ENCODE results near the gene SLCO3A1. TPM values are rescaled to one million over a fixed set of nuclear protein-coding genes. Genes with fewer than 3 reads are reported as not detected.

The SLCO3A1 gene
- total RNA-seq, 1 donor, result 5.4 TPM

GRCh38 chr15:92005154-92005553, 151.6 kb downstream of the SLCO3A1 start:
- H3K27ac ChIP-seq (ENCODE audit: low read depth, low read length), result no peak overlapping the region
- no peaks in the 10 kb centered on the region for H3K27me3 ChIP-seq (ENCODE audit: insufficient read depth, low read length)
- H3K79me2 ChIP-seq (ENCODE audit: insufficient read depth, low read length), result no peaks in the 10 kb centered on the region
- no peaks in the 10 kb centered on the region for H4K20me1 ChIP-seq (ENCODE audit: insufficient read depth, low read length)
- H2AFZ ChIP-seq (ENCODE audit: low read length), result no peak overlapping the region
- no peak for DNase-seq (ENCODE audit: insufficient read length, low spot score, missing footprints)
- no peak overlapping the region for H3K4me3 ChIP-seq (ENCODE audit: insufficient read depth, low read length)
- no peak for TF ChIP-seq CTCF (IDR thresholded peaks at IDR 0.05; ENCODE audit: extremely low read depth, low read depth, low read length)
- H3K36me3 ChIP-seq (ENCODE audit: insufficient read depth, low read length), result no peaks in the 10 kb centered on the region
- H3K9me3 ChIP-seq (ENCODE audit: low read depth, low read length), result no peaks in the 10 kb centered on the region
- no peaks in the 10 kb centered on the region for H3K4me1 ChIP-seq (ENCODE audit: insufficient read depth, low read length)
- no peak overlapping the region for H3K4me2 ChIP-seq (ENCODE audit: insufficient read depth, low read length)

- Histone ChIP-seq H3K4me1 (ENCODE audit: insufficient read depth, low read length) (no peaks in the 10 kb centered on the region), H3K9me3 (ENCODE audit: low read depth, low read length) (no peaks in the 10 kb centered on the region), H4K20me1 (ENCODE audit: insufficient read depth, low read length) (no peaks in the 10 kb centered on the region), H3K4me3 (ENCODE audit: insufficient read depth, low read length) (no peak overlapping the region), H3K4me2 (ENCODE audit: insufficient read depth, low read length) (no peak overlapping the region), H3K27ac (ENCODE audit: low read depth, low read length) (no peak overlapping the region), H3K79me2 (ENCODE audit: insufficient read depth, low read length) (no peaks in the 10 kb centered on the region), H3K36me3 (ENCODE audit: insufficient read depth, low read length) (no peaks in the 10 kb centered on the region), H3K27me3 (ENCODE audit: insufficient read depth, low read length) (no peaks in the 10 kb centered on the region), H2AFZ (ENCODE audit: low read length) (no peak overlapping the region)
- no peak for TF ChIP-seq CTCF (IDR thresholded peaks at IDR 0.05; ENCODE audit: extremely low read depth, low read depth, low read length)
- no peak for DNase-seq (ENCODE audit: insufficient read length, low spot score, missing footprints)
Measured at GRCh38 chr15:92006186-92007028, 152.9 kb downstream of the SLCO3A1 start.

DNA sequence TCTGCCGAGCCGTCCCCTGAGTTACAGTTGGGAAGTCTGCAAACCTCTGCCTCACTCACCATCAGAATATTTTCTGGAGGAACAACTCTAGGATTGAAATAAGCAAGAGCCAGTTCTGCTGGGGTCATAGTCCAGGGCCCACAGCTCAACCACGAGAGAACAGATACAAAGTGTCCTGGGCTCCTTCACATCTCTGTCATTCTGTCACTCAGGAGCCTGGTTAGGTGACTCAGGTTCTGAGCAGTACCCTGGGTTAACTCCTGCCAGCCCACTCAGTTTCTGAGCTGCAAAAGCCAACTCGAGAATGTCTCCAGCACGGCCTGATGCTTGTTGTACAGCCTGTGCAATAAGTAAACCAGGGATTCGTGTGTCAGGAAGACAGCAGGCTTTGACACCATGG, 155.7 kb downstream of the SLCO3A1 start:
- Histone ChIP-seq H4K20me1 (ENCODE audit: insufficient read depth, low read length) (no peaks in the 10 kb centered on the region), H3K36me3 (ENCODE audit: insufficient read depth, low read length) (no peaks in the 10 kb centered on the region), H3K4me2 (ENCODE audit: insufficient read depth, low read length) (no peak overlapping the region), H3K79me2 (ENCODE audit: insufficient read depth, low read length) (no peaks in the 10 kb centered on the region), H3K4me1 (ENCODE audit: insufficient read depth, low read length) (peaks cover 8% of the 10 kb centered on the region), H3K27ac (ENCODE audit: low read depth, low read length) (no peak overlapping the region), H3K4me3 (ENCODE audit: insufficient read depth, low read length) (no peak overlapping the region), H3K27me3 (ENCODE audit: insufficient read depth, low read length) (no peaks in the 10 kb centered on the region), H2AFZ (ENCODE audit: low read length) (no peak overlapping the region), H3K9me3 (ENCODE audit: low read depth, low read length) (no peaks in the 10 kb centered on the region)
- no peak for DNase-seq (ENCODE audit: insufficient read length, low spot score, missing footprints)
- TF ChIP-seq CTCF (IDR thresholded peaks at IDR 0.05; ENCODE audit: extremely low read depth, low read depth, low read length), result no peak

- no peaks in the 10 kb centered on the region for H3K9me3 ChIP-seq (ENCODE audit: low read depth, low read length)
- peak overlapping the region; percentile 52 for H3K4me3 ChIP-seq (ENCODE audit: insufficient read depth, low read length)
- H3K27me3 ChIP-seq (ENCODE audit: insufficient read depth, low read length), result no peaks in the 10 kb centered on the region
- H3K4me2 ChIP-seq (ENCODE audit: insufficient read depth, low read length), result peak overlapping the region; percentile 74
- no peaks in the 10 kb centered on the region for H4K20me1 ChIP-seq (ENCODE audit: insufficient read depth, low read length)
- DNase-seq (ENCODE audit: insufficient read length, low spot score, missing footprints), result no peak
- H3K4me1 ChIP-seq (ENCODE audit: insufficient read depth, low read length), result peaks cover 8% of the 10 kb centered on the region
- no peak for TF ChIP-seq CTCF (IDR thresholded peaks at IDR 0.05; ENCODE audit: extremely low read depth, low read depth, low read length)
- peak overlapping the region; percentile 66 for H2AFZ ChIP-seq (ENCODE audit: low read length)
- no peak overlapping the region for H3K27ac ChIP-seq (ENCODE audit: low read depth, low read length)
- no peaks in the 10 kb centered on the region for H3K79me2 ChIP-seq (ENCODE audit: insufficient read depth, low read length)
- H3K36me3 ChIP-seq (ENCODE audit: insufficient read depth, low read length), result no peaks in the 10 kb centered on the region
Measured at GRCh38 chr15:92011611-92012367, 158.3 kb downstream of the SLCO3A1 start.
